ENCODE measurements around the gene FOXJ3.

Gene FOXJ3

GRCh38 chr1:42335050-42335808, at the start of gene FOXJ3:
Gene FOXJ3 (minus strand): TSS chr1:42335235. CDS start chr1:42311093, 24,142 bp downstream.
- peak; percentile 81 for DNase-seq (ENCODE audit: low read depth)

DNA sequence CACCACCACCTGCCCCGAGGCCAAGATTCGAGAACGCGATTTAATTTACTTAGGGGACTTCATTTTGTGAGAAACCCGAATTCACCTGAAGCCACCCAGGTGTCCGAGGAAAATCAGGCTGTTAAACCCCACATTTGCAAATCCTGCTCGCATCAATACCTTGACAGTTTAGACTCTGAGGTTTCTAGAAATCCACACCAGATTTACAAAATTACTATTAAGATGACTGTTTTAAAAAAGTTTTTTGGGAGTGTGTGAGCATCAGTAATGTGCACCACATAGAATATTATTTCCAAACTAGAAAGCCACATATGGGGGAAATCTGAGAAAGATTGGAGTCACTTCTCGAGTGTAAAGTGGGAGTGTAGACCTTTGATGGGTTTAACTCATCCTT, 46.2 kb upstream of the FOXJ3 start:
- no peak for DNase-seq (ENCODE audit: low read depth)

DNA sequence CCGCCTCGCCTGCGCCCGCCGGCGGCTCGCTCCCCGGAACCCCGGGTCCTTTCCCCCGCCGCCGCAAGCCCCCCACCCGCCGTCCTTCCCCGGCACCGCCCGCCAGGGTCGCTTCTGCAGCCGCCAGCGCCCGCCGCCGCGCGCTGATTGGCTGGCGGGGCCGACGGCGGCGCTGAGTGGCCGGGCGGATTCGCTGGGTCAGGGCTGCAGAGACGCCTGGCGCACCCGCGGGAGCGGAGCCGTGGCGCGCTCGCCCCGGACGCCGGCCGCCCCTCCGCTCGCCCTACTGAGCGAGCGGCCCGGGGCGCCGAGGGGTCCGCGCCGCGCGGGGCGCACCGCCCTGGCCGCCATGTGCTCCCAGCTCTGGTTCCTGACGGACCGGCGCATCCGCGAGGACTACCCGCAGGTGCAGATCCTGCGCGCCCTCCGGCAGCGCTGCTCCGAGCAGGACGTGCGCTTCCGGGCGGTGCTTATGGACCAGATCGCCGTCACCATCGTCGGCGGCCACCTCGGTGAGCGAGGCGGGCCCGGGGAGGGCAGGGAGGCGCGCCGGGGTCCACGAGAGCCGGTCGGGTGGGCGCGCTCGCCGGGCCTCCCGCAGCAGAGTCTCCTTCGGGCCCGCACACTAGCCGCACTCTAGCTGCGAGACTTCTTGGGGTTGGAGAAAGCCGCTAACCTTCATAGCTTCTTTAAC, 45.7 kb upstream of the FOXJ3 start, which contains the start of gene RIMKLA:
RIMKLA (plus strand) TSS at position 207 of the 694 bp plus-strand sequence; CDS start at position 350, 143 bp downstream.
- DNase-seq (ENCODE audit: low read depth): no peak

- no peak for DNase-seq (ENCODE audit: low read depth)
Measured at GRCh38 chr1:42379794-42380585, 45.0 kb upstream of the FOXJ3 start.

GRCh38 chr1:42372796-42373195, 37.8 kb upstream of the FOXJ3 start:
- no peak for DNase-seq (ENCODE audit: low read depth)

- DNase-seq (ENCODE audit: low read depth): no peak
Measured at GRCh38 chr1:42370876-42371549, 36.0 kb upstream of the FOXJ3 start.

DNA sequence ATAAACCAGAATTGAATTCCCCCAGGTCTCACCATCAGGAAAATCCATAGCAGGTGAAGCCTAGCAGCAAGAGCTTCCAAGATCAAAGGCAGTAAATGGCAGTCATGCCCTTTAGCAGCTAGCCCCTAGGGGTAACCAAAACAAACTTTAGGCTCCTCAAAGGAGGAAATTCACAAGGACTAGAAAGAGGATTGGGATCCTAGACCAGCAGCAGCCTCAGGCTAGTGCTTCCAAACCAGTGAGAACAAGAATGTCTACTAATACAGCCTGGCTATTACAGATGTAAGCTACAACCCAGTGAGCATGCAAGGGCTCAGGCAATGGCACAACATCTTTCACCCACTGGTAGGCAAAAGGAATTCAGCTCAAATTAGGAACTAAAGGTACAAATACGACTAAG, 34.4 kb upstream of the FOXJ3 start:
- no peak for DNase-seq (ENCODE audit: low read depth)

DNA sequence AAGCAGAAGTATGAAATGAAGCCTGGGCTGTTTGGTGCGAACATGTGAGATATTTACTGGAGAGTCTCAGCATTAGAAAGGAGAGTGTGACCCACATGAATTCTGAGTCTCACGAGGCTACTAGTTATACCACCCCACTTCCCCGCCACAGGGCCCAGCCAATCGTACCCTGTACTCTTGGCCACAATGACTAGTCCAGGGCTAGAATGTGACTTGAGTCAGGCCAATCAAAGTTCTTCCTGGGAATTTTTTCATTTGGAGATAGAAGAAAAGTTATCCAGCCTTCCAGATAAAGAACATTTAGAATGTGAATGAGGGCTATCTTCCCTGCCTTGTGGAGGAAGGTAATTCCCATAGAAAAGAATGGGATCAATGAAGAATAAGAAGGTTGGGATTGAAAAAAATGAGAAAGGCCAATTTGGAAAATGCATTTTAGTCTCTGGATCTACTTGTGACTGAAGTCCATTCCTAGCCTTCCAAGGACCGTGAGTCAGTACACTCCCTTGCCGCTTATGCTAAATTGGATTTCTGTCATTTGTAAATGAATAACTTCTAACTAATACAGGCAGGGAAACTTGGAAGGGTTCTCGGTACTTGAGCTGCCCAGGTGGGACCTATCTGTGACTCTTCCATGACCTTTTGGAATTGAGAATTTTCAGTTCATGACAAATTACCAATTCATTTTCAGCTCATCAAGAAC, 33.2 kb upstream of the FOXJ3 start:
- no peak for DNase-seq (ENCODE audit: low read depth)

DNA sequence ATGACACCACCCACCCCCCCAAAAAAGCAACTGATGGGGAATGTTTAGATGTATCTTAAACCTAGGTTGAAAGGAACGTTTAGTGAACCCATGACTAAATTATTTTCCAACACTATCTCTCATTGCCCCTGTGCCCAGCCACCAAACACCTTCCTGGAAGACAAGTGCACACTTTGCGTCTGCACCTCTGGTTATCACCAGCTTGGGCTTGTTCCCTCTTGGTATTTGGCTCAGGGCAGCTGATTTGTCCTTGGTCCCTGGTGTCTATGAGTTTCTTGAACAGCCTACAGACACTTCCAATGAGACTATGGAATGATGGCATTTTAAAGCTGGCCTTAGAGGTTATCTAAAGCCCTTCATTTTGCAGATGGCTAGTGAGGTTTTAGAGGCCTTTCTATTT, 30.1 kb upstream of the FOXJ3 start:
- DNase-seq (ENCODE audit: low read depth): no peak

- DNase-seq (ENCODE audit: low read depth): no peak
Measured at GRCh38 chr1:42364542-42364941, 29.5 kb upstream of the FOXJ3 start.

DNA sequence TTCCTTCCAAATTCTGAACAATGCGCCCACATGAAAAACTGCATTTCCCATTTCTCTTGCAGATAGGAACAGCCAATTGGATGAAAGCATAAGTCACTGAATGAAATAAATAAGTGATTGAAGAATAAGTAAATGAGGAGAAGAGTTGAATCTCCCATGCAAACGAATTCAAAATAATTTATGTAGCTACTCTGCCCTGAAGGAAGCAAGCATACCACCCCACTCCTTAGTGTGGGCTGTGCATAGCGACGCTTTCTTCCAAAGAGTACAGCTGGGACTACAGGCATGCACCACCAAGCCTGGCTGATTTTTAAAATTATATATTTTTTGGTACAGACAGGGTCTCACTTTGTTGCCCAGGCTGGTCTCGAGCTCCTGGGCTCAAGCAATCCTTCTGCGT, 29.1 kb upstream of the FOXJ3 start:
- DNase-seq (ENCODE audit: low read depth): no peak

DNA sequence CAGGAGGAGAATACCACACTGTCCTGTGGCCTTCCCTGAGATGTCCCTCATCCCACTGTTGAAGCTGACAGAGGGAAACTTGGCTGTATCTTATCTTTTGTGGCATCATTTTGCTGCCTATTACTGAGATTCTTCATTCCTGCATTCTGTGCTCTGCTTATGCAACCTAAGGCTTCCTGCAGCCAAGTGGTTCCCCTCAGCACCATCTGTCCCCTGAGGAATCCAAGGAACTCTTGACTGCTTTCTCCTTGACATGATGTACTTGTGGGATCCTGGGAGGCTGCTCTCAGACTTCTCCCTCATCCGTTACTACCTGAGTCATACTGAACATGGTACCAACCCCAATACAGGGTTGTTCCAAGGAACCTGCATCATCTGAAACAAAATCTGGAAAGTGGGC, 24.4 kb upstream of the FOXJ3 start:
- DNase-seq (ENCODE audit: low read depth): no peak

DNA sequence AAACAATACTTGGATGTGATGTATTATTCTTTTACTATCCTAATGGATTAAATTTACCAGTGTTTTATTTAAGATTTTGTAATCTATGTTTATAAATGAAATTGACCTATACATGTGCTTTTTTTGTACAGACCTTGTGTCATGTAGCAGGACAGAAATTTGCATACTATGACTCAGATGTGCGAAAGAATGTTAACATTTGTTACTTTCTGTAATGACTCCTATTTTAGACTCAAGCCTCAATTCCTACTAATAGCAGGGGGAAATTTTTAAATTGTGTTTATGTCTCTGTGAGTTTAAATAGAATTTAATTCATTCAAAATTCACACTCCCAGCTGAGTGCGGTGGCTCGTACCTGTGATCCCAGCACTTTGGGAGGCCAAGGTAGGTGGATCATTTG, 23.8 kb upstream of the FOXJ3 start:
- DNase-seq (ENCODE audit: low read depth): no peak

DNA sequence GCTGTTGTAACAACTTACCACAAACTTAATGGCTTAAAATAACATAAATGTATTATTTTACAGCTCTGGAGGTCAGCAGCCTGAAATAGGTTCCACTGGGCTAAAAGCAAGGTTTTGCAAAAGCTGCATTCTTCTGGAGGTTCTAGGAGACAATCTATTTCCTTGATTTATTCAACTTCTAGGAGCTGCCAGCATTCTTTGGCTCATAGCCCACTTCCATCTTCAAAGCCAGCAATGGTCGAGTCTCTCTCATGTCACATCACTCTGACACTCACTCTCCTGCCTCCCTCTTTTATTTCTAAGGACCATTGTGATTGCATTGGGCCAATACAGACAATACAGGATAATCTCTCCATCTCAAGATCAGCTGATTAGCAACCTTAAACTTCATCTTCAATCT, 15.1 kb upstream of the FOXJ3 start:
- no peak for DNase-seq (ENCODE audit: low read depth)

GRCh38 chr1:42348498-42348897, 13.5 kb upstream of the FOXJ3 start:
- DNase-seq (ENCODE audit: low read depth): no peak

- no peak for DNase-seq (ENCODE audit: low read depth)
Measured at GRCh38 chr1:42343049-42343448, 8.0 kb upstream of the FOXJ3 start.

GRCh38 chr1:42340901-42341300, 5.9 kb upstream of the FOXJ3 start:
- DNase-seq (ENCODE audit: low read depth): no peak

GRCh38 chr1:42340093-42340492, 5.1 kb upstream of the FOXJ3 start:
- DNase-seq (ENCODE audit: low read depth): no peak

DNA sequence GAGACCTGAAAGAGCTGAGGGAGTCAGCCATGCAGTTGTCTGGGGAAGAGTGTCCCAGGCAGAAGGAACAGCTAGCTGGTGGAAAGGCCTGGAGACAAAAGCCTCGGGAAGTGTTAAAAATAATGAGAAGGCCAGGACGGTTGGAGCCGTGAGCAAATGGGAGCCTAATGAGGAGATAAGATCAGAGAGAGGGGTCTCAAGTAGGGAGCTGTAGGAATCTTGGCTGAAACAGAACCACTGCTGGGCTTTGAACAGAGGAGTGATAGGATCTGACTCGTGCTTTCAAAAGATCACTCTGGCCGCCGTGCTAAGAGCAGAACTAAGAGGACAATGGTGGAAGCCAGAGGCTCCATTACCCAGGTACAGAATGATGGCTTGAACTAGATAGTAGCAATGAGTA, 1.9 kb upstream of the FOXJ3 start:
- DNase-seq (ENCODE audit: low read depth): no peak

GRCh38 chr1:42335809-42336518, 929 bp upstream of the FOXJ3 start:
- peak; percentile 41 for DNase-seq (ENCODE audit: low read depth)

All from HS-5 (cell line).